Hematopoietic multipotent progenitor cell treated with erythropoietin and hydrocortisone succinate and interleukin-3 and kit ligand, for 8 days (in vitro differentiated cells): ENCODE results near the gene ETV5.
"Not testable (repeated sequence)": the region's sequence is repeated elsewhere in the genome, so short reads cannot be mapped to it uniquely, and the experiment has no call there.

Experiments
- DNase-seq: peaks from one replicate; pipeline ENCODE4 v3.0.0-alpha.2; 2015

Gene ETV5

GRCh38 chr3:186059192-186059591, 49.7 kb downstream of the ETV5 start:
- no peak for DNase-seq

- DNase-seq: no peak
Observed at GRCh38 chr3:186058225-186058624, 50.7 kb downstream of the ETV5 start.

GRCh38 chr3:186057594-186057993, 51.3 kb downstream of the ETV5 start:
- DNase-seq: no peak

- no peak for DNase-seq
Observed at GRCh38 chr3:186054792-186055352, 54.0 kb downstream of the ETV5 start.

- no peak for DNase-seq
Observed at GRCh38 chr3:186053954-186054791, 54.7 kb downstream of the ETV5 start.

- DNase-seq: no peak
Observed at GRCh38 chr3:186052096-186052840, 56.6 kb downstream of the ETV5 start.

GRCh38 chr3:186049001-186049400, 59.9 kb downstream of the ETV5 start:
- no peak for DNase-seq

- no peak for DNase-seq
Observed at GRCh38 chr3:186048119-186048518, 60.8 kb downstream of the ETV5 start.

GRCh38 chr3:186046838-186047237, 62.1 kb downstream of the ETV5 start:
- no peak for DNase-seq

GRCh38 chr3:186044968-186045367, 63.9 kb downstream of the ETV5 start:
- DNase-seq: no peak

- DNase-seq: no peak
Observed at GRCh38 chr3:186044427-186044826, 64.5 kb downstream of the ETV5 start.

GRCh38 chr3:186042521-186043202, 66.2 kb downstream of the ETV5 start:
- DNase-seq: no peak

GRCh38 chr3:186042036-186042435, 66.9 kb downstream of the ETV5 start:
- no peak for DNase-seq

GRCh38 chr3:186038360-186038759, 70.5 kb downstream of the ETV5 start:
- DNase-seq: no peak

- no peak for DNase-seq
Observed at GRCh38 chr3:186035277-186035676, 73.6 kb downstream of the ETV5 start.

GRCh38 chr3:186032321-186032720, 76.6 kb downstream of the ETV5 start:
- DNase-seq: no peak

GRCh38 chr3:186025993-186026392, 82.9 kb downstream of the ETV5 start:
- not testable (repeated sequence) for DNase-seq

GRCh38 chr3:186025161-186025560, 83.7 kb downstream of the ETV5 start:
- no peak for DNase-seq

GRCh38 chr3:186024210-186024609, 84.7 kb downstream of the ETV5 start:
- no peak for DNase-seq

- no peak for DNase-seq
Observed at GRCh38 chr3:186022931-186023330, 86.0 kb downstream of the ETV5 start.

- no peak for DNase-seq
Observed at GRCh38 chr3:186021673-186022362, 87.1 kb downstream of the ETV5 start.

GRCh38 chr3:186021250-186021649, 87.6 kb downstream of the ETV5 start:
- DNase-seq: not testable (repeated sequence)

GRCh38 chr3:186019288-186019687, 89.6 kb downstream of the ETV5 start:
- DNase-seq: not testable (repeated sequence)
